CD4-positive, alpha-beta memory T cell (primary cell): Measurements from ENCODE around the gene SF3A1. TPM values are rescaled to one million over a fixed set of nuclear protein-coding genes. Genes with fewer than 3 reads are reported as not detected.

ENCODE experiments used
- CTCF ChIA-PET: fragments of 350-600 bp; sonication (Branson Sonifier 250); formaldehyde crosslinking; loops from one replicate; lab custom pipeline; 2021; ENCODE audit warnings: inconsistent platforms; ENCODE audit not compliant: partially characterized antibody; lab: Charles Lee
- POLR2A ChIA-PET: fragments of 350-600 bp; sonication (Branson Sonifier 250); formaldehyde crosslinking; loops from one replicate; lab custom pipeline; 2021; ENCODE audit not compliant: partially characterized antibody; lab: Charles Lee
- DNase-seq, 5 donors: peaks; one replicate each; pipeline versions ENCODE4 v3.0.0 to v3.0.0-alpha.2; 2020 to 2022; ENCODE audit warnings: mixed read lengths in 1 of 5
- H3K27ac ChIP-seq: one replicate; pipeline ENCODE4 v1.7.0; 2013; ENCODE audit warnings: low read depth, low read length
- H3K27me3 ChIP-seq: 2 replicates; pipeline ENCODE4 v1.7.0; 2013; ENCODE audit warnings: mild to moderate bottlenecking, low read length, moderate library complexity; ENCODE audit not compliant: insufficient read depth
- H3K36me3 ChIP-seq: 2 replicates; pipeline ENCODE4 v1.7.0; 2013; ENCODE audit warnings: mild to moderate bottlenecking, low read length, moderate library complexity; ENCODE audit not compliant: insufficient read depth
- H3K4me1 ChIP-seq: 2 replicates; pipeline ENCODE4 v1.7.0; 2013; ENCODE audit warnings: mild to moderate bottlenecking, low read length, moderate library complexity; ENCODE audit not compliant: insufficient read depth
- H3K4me3 ChIP-seq, 2 donors: one replicate each; pipeline ENCODE4 v1.7.0; 2013; ENCODE audit warnings: low read length in 2 of 2, mild to moderate bottlenecking in 1 of 2
- H3K9me3 ChIP-seq, 2 donors: one replicate each; pipeline ENCODE4 v1.7.0; 2013; ENCODE audit warnings: low read length in 2 of 2, control low read depth in 1 of 2; ENCODE audit not compliant: control insufficient read depth in 1 of 2
- H3K27ac Mint-ChIP-seq, 7 donors: one replicate each; pipeline ENCODE4 v1.8.0; 2020 to 2021; ENCODE audit warnings: mixed read lengths in 7 of 7, mild to moderate bottlenecking in 6 of 7, inconsistent platforms in 3 of 7, moderate library complexity in 3 of 7
- H3K27me3 Mint-ChIP-seq, 2 donors: one replicate each; pipeline ENCODE4 v1.8.0; 2020 to 2021; ENCODE audit warnings: mixed read lengths in 2 of 2
- H3K36me3 Mint-ChIP-seq, 2 donors: one replicate each; pipeline ENCODE4 v1.8.0; 2020 to 2021; ENCODE audit warnings: mixed read lengths in 2 of 2, inconsistent platforms in 1 of 2, mild to moderate bottlenecking in 1 of 2
- H3K4me1 Mint-ChIP-seq, 4 donors: one replicate each; pipeline ENCODE4 v1.8.0; 2020 to 2021; ENCODE audit warnings: mixed read lengths in 4 of 4, mild to moderate bottlenecking in 1 of 4
- H3K4me3 Mint-ChIP-seq, 8 donors: one replicate each; pipeline ENCODE4 v1.8.0; 2020 to 2021; ENCODE audit warnings: mixed read lengths in 8 of 8, mild to moderate bottlenecking in 7 of 8, moderate library complexity in 6 of 8, inconsistent platforms in 3 of 8
- H3K9me3 Mint-ChIP-seq, 8 donors: one replicate each; pipeline ENCODE4 v1.8.0; 2020 to 2021; ENCODE audit warnings: mixed read lengths in 8 of 8, mild to moderate bottlenecking in 5 of 8, inconsistent platforms in 3 of 8, moderate library complexity in 1 of 8
- intact Hi-C: fragments of 100-400 bp; cut with micrococcal nuclease; formaldehyde crosslinking; loops from one replicate; pipeline ENCODE4 v1.15.1; 2023
- polyA plus RNA-seq, 2 donors: library from polyadenylated mRNA; unstranded; fragments of 300-500 nt; fragmentation: Illumina TruSeq; gene quantifications; one replicate each; pipeline ENCODE4 v1.2.3, GENCODE V29; 2021
- total RNA-seq, 2 experiments: library from RNA; stranded (reverse); gene quantifications; one replicate each; pipeline ENCODE4 v1.2.3, GENCODE V29; 2021

The SF3A1 gene
- total and polyA plus RNA-seq, 4 experiments from 2014 or later: 44.0 to 301 (median 217) TPM

DNA sequence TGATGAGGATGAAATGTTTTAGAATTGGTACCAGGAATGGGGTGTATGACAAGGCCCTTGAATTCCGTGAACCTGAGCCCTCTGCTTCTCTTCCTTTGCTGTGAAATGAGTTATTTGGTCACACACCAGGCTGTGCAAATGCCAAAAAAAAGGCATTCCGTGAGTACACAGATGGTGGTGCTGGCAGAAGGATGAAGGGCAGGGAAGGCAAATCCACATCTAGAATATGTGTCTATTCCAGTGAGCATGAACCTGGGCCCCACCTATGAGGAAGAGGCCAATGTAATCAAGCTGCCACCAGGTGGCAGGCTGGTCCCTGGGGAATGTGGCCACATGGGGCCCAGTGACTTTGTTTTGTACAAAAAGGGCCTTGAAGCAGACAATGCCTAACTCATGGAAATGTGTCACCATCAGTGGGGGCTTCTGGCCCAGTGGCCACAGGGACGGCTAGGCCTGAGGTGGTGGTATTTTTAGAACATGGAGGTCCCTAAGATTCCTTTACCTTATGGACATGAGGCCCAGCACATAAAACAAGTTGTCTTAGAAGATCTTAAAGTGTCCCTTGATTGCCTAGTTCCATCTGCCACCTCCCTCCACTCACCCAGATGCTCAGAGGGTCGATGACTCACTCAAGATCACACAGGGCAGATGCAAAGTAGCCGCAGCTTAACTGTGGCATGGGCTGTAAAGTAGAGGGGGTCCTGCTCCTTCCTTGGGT lies 34.4 kb upstream of the SF3A1 start:
- Mint-ChIP-seq H3K4me3 (peak overlapping the region in 1 of 8 donors; percentile 44), H3K36me3 (no peaks in the 10 kb centered on the region), H3K27ac (peak overlapping the region in 6 of 7 donors; percentile 31 to 93 (median 85)), H3K9me3 (no peaks in the 10 kb centered on the region), H3K4me1 (peaks cover 9 to 22% (median 14%) of the 10 kb centered on the region in 4 donors), H3K27me3 (peaks cover 0 to 3% of the 10 kb centered on the region in 2 donors)
- peaks cover 15% of the 10 kb centered on the region for H3K4me1 ChIP-seq
- intact Hi-C loops: loop anchor here (1.0 to 2.0 kb wide), 2 partner anchors 35 to 212 kb away; no protein-coding TSS in a partner anchor
- POLR2A ChIA-PET: interaction anchor here (1.2 to 4.9 kb wide), 6 partner anchors 34 to 124 kb away, joined by 3 to 46 read pairs (median 6); partner anchors contain the start of genes CASTOR1, CCDC157, MTFP1 and OSM
- no peak overlapping the region for H3K4me3 ChIP-seq
- no peak overlapping the region for H3K27ac ChIP-seq
- H3K36me3 ChIP-seq: no peaks in the 10 kb centered on the region
- CTCF ChIA-PET: interaction anchor here (0.8 to 16.0 kb wide), 23 partner anchors 11 to 290 kb away, joined by 3 to 392 read pairs (median 4); partner anchors contain the start of genes CASTOR1, MTFP1 and SLC35E4
- DNase-seq: peak; percentile 79 to 80 (median 80)
- H3K27me3 ChIP-seq: no peaks in the 10 kb centered on the region
- no peaks in the 10 kb centered on the region for H3K9me3 ChIP-seq

DNA sequence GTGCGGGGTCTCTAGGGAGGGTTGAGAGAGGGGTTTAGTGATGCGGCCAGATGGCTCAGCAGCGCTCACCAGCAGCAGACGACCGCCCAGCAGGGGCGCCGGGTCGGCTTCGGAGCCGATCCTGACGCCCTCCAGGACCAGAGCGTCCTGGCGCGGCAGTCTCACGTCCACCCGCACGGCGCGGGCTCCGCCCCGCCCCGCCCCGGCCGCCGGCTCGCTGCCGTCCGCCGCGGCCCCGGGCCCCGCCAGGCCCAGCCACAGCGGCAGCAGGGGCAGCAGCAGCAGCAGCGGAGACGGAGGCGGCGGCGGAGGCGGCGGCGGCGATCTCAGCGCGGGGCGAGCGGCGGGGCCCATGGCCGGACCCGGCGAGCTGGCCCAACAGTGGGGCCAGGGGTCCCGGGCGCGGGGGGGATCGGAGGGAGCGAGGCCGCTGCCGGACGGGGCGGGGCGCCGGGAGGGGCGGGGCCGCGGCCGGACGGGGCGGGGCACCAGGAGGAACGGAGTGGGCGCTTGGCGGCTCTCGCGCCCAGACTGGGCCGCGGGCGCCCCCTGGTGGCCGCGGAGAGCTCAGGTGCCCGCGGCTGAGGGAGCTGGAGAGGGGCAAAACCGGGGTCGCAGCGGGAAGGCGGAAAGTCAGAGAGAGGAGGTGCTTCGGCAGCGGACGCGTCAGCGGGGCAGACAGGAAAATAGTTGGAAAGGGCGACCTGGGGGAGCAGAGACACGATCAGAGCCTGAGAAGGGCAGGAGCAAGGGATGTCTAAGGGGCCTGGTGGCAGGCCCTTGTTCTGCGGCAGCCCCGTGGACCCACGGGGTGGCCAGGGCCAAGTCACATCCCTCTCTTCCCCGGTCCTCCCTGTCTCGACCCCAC lies 30.5 kb upstream of the SF3A1 start, which contains the start of gene RNF215:
Gene RNF215 (minus strand): TSS at position 452 of the 868 bp plus-strand sequence. CDS start 98 bp downstream, at position 354.
- H3K9me3 Mint-ChIP-seq: no peaks in the 10 kb centered on the region
- Histone ChIP-seq H3K27ac (no peak within 1 kb of the TSS), H3K36me3 (no peaks in the 10 kb centered on the region), H3K27me3 (no peaks in the 10 kb centered on the region), H3K4me3 (no peak within 1 kb of the TSS), H3K4me1 (peaks cover 13% of the 10 kb centered on the region), H3K9me3 (no peaks in the 10 kb centered on the region)
- H3K36me3 Mint-ChIP-seq: no peaks in the 10 kb centered on the region
- peaks cover 0 to 2% of the 10 kb centered on the region in 2 donors for H3K27me3 Mint-ChIP-seq
- DNase-seq: peak; percentile 66 to 85 (median 79)
- peak within 1 kb of the TSS in 5 of 7 donors; percentile 0 to 94 (median 84) for H3K27ac Mint-ChIP-seq
- H3K4me3 Mint-ChIP-seq: peak within 1 kb of the TSS; percentile 63 to 84 (median 79)
- ChIA-PET POLR2A (interaction anchor here (0.6 to 4.3 kb wide), 16 partner anchors 10 to 124 kb away, joined by 3 to 90 read pairs (median 4); partner anchors contain the start of genes CASTOR1, SEC14L2 and TBC1D10A), CTCF (interaction anchor here (0.6 to 16.0 kb wide), 28 partner anchors 10 to 285 kb away, joined by 3 to 392 read pairs (median 4); partner anchors contain the start of genes CASTOR1, CCDC157, MTFP1 and SEC14L2)
- H3K4me1 Mint-ChIP-seq: peaks cover 9 to 15% (median 11%) of the 10 kb centered on the region in 4 donors
- intact Hi-C loops: loop anchor here (1.0 to 2.0 kb wide), 4 partner anchors 30 to 279 kb away; partner anchors contain the start of genes CCDC157 and SF3A1

DNA sequence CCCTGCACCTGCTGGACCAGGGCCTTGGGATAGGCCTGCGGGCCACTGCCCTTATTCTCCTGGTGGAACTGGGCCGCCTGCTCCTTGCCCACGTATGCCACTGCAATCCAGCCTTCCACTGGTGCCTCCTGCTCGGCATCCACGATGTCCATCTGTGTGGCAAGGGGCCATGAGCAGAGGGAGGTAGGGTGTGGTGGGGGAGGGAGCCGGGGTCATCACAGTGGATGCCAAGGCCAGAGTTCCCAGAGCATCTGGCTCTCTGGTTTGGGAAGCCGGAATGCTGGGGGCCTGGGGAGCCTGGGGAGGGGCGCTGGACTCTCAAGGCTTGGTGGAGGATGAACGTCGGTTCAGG lies 29.9 kb upstream of the SF3A1 start:
- peak overlapping the region in 2 of 7 donors; percentile 0 to 56 for H3K27ac Mint-ChIP-seq
- POLR2A ChIA-PET: interaction anchor here (1.2 to 4.3 kb wide), 8 partner anchors 39 to 110 kb away, joined by 3 to 90 read pairs (median 4); partner anchors contain the start of genes CASTOR1 and TBC1D10A
- Histone ChIP-seq H3K36me3 (no peaks in the 10 kb centered on the region), H3K27ac (no peak overlapping the region), H3K27me3 (no peaks in the 10 kb centered on the region), H3K4me1 (peaks cover 13% of the 10 kb centered on the region), H3K4me3 (no peak overlapping the region), H3K9me3 (no peaks in the 10 kb centered on the region)
- H3K27me3 Mint-ChIP-seq: peaks cover 0 to 2% of the 10 kb centered on the region in 2 donors
- peaks cover 9 to 13% (median 11%) of the 10 kb centered on the region in 4 donors for H3K4me1 Mint-ChIP-seq
- H3K9me3 Mint-ChIP-seq: no peaks in the 10 kb centered on the region
- intact Hi-C loops: loop anchor here (2.0 kb wide), 1 partner anchor 30 kb away; the partner anchor contains the start of genes CCDC157 and SF3A1
- H3K4me3 Mint-ChIP-seq: peak overlapping the region; percentile 54 to 82 (median 79)
- CTCF ChIA-PET: interaction anchor here (0.9 to 16.0 kb wide), 13 partner anchors 12 to 280 kb away, joined by 3 to 392 read pairs (median 5); partner anchors contain the start of genes CASTOR1 and MTFP1
- DNase-seq: no peak
- no peaks in the 10 kb centered on the region for H3K36me3 Mint-ChIP-seq

DNA sequence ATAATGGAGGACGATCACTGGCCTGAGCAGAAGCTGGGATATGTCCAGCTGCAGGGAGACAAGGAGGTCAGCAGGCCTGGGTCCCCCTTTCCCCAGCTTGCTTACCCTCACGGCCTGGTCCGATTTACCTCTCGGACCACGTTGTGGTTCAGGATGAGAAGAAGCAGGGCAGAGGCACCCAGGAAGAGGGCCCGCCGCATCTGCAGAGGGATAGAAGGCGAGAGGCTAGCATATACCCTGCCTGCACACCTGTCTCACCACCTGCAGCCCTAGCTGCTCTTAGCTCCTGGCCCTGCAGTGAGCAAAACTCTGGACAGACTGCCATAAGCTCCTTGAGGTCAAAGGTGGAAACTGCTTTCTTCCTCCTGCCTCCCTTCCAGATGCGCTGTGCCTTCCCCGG lies 29.2 kb upstream of the SF3A1 start:
- peaks cover 5 to 8% (median 6%) of the 10 kb centered on the region in 4 donors for H3K4me1 Mint-ChIP-seq
- Histone ChIP-seq H3K36me3 (no peaks in the 10 kb centered on the region), H3K4me3 (no peak overlapping the region), H3K27ac (no peak overlapping the region), H3K27me3 (no peaks in the 10 kb centered on the region), H3K9me3 (no peaks in the 10 kb centered on the region), H3K4me1 (peaks cover 9% of the 10 kb centered on the region)
- H3K4me3 Mint-ChIP-seq: peak overlapping the region in 6 of 8 donors; percentile 28 to 81 (median 50)
- DNase-seq: no peak
- peaks cover 0 to 2% of the 10 kb centered on the region in 2 donors for H3K27me3 Mint-ChIP-seq
- no peaks in the 10 kb centered on the region for H3K9me3 Mint-ChIP-seq
- CTCF ChIA-PET: interaction anchor here (0.8 to 16.0 kb wide), 11 partner anchors 11 to 762 kb away, joined by 3 to 392 read pairs (median 5); partner anchors contain the start of genes CASTOR1 and MTFP1
- POLR2A ChIA-PET: interaction anchor here (0.8 to 4.3 kb wide), 4 partner anchors 75 to 109 kb away, joined by 3 to 90 read pairs (median 4); partner anchors contain the start of gene CASTOR1
- peaks cover 0 to under 1% of the 10 kb centered on the region in 2 donors for H3K36me3 Mint-ChIP-seq
- peak overlapping the region in 3 of 7 donors; percentile 0 to 60 (median 18) for H3K27ac Mint-ChIP-seq
- intact Hi-C loops: loop anchor here (2.0 kb wide), 1 partner anchor 29 kb away; the partner anchor contains the start of genes CCDC157 and SF3A1

DNA sequence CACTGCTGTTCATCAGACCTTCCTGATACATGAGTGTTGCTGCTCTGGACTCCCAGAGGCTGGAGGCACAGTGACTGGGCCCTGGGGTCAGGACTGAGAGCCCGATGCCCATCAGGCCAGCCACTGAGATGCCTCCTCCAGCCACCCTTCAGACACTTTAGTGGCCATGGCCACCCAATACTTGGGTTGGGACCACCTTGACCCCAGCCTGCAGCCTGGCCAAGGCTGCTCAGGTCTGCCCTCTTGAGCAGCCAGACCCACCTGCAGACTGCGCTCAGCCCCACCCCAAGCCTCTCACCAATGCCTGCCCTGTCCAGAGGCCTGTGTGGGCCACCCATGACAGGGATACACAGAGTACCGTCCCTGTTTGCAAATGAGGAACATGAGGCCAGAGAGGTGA lies 26.4 kb upstream of the SF3A1 start:
- Histone ChIP-seq H3K36me3 (no peaks in the 10 kb centered on the region), H3K27ac (no peak overlapping the region), H3K27me3 (no peaks in the 10 kb centered on the region), H3K4me3 (no peak overlapping the region), H3K9me3 (no peaks in the 10 kb centered on the region), H3K4me1 (peaks cover 9% of the 10 kb centered on the region)
- Mint-ChIP-seq H3K27ac (peak overlapping the region in 1 of 7 donors; percentile 59), H3K9me3 (no peaks in the 10 kb centered on the region), H3K4me3 (no peak overlapping the region), H3K27me3 (peaks cover 0 to 2% of the 10 kb centered on the region in 2 donors), H3K36me3 (peaks cover 0 to 3% of the 10 kb centered on the region in 2 donors), H3K4me1 (peaks cover 5 to 7% (median 6%) of the 10 kb centered on the region in 4 donors)
- no peak for DNase-seq
- POLR2A ChIA-PET: interaction anchor here (1.2 kb wide), 1 partner anchor 94 kb away, joined by 4 read pairs; the partner anchor contains the start of gene CASTOR1
- CTCF ChIA-PET: interaction anchor here (0.9 to 14.6 kb wide), 5 partner anchors 16 to 275 kb away, joined by 3 to 392 read pairs (median 3); partner anchors contain the start of gene CASTOR1
- intact Hi-C loops: no loop called here

DNA sequence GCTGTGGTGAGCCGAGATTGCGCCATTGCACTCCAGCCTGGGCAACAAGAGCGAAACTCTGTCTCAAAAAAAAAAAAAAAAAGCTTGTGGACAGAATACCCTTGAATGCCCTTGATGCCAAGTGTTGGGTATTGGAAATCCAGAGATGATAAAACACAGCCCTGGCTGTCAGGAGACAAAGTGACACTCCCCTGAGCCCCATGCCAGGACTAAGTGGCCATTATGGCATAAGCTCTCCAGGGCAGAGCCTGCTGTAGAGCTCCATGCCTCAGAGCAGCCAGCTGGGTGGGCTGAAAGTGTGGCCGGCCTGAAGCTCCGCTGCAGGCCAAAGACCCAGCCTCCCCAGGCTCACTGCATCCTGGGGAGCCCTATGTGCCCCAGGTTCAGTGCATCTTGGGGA lies 25.6 kb upstream of the SF3A1 start:
- Histone ChIP-seq H3K9me3 (no peaks in the 10 kb centered on the region), H3K27me3 (no peaks in the 10 kb centered on the region), H3K4me1 (peaks cover 6% of the 10 kb centered on the region), H3K27ac (no peak overlapping the region), H3K4me3 (no peak overlapping the region), H3K36me3 (no peaks in the 10 kb centered on the region)
- no peak overlapping the region for H3K4me3 Mint-ChIP-seq
- peaks cover 0 to 3% of the 10 kb centered on the region in 2 donors for H3K36me3 Mint-ChIP-seq
- CTCF ChIA-PET: interaction anchor here (0.9 to 14.6 kb wide), 5 partner anchors 15 to 274 kb away, joined by 3 to 392 read pairs (median 3); partner anchors contain the start of gene CASTOR1
- H3K4me1 Mint-ChIP-seq: peaks cover 1 to 6% (median 4%) of the 10 kb centered on the region in 4 donors
- peaks cover 0 to under 1% of the 10 kb centered on the region in 2 donors for H3K27me3 Mint-ChIP-seq
- H3K9me3 Mint-ChIP-seq: no peaks in the 10 kb centered on the region
- no peak for DNase-seq
- intact Hi-C loops: no loop called here
- POLR2A ChIA-PET: interaction anchor here (1.2 kb wide), 1 partner anchor 94 kb away, joined by 4 read pairs; the partner anchor contains the start of gene CASTOR1
- H3K27ac Mint-ChIP-seq: no peak overlapping the region
